GM10847 (cell line): Measurements from ENCODE around the gene N4BP3.

Experiments used
- POLR2A ChIP-seq: IDR thresholded peaks from 2 replicates; pipeline ENCODE4 v1.6.1; 2011; ENCODE audit not compliant: insufficient read length; ENCODE audit errors: extremely low read depth

The N4BP3 gene

DNA sequence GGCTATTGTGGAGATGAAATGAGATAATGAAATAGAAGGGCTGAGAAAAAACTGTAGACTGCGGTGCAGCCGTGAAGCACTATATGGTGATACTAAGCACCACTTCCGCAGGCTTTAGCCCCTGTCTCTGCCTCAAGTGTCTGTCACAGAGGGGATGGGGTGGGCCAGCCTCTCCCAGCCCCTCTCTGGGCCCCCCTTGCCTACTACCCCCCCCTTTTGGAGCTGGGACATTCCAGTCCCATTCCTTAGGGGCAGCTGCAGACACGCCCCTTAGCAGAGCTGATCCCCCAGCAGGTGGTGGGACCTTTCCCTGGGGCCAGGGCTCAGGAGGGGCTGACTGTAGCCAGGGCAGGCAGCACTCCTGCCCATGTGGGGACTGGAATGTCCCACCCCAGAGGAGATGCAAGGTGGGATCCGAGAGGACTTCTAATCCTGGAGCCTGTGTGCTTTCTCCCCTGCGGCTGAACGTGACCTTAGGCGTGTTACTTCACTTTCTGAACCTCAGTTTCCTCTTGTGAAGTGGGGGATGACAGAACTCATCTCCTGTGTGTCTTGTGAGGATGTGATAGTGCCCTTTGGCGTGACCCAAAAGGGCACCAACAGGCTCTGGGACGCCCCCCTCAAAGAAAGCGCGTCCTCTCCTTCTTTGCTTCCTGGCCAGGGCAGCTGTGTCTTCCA lies 1.9 kb downstream of the N4BP3 start:
- TF ChIP-seq POLR2A: no peak

DNA sequence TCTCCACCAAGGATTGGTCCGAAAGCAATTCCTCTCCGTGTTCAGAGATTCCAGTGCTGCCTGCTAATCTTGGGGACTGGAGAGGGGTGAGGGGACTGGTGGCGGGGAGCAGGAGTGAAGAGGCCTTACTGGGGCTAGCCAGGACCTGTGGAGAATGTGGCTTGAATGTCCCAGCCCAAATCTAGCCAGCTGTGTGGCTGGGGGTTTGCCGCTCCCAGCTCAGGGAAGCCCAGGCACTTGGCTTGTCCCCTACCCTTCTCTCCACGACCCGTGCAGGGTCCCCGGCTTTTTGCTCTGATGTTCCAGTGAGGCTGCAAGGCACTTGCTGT lies 2.4 kb downstream of the N4BP3 start:
- no peak for TF ChIP-seq POLR2A

DNA sequence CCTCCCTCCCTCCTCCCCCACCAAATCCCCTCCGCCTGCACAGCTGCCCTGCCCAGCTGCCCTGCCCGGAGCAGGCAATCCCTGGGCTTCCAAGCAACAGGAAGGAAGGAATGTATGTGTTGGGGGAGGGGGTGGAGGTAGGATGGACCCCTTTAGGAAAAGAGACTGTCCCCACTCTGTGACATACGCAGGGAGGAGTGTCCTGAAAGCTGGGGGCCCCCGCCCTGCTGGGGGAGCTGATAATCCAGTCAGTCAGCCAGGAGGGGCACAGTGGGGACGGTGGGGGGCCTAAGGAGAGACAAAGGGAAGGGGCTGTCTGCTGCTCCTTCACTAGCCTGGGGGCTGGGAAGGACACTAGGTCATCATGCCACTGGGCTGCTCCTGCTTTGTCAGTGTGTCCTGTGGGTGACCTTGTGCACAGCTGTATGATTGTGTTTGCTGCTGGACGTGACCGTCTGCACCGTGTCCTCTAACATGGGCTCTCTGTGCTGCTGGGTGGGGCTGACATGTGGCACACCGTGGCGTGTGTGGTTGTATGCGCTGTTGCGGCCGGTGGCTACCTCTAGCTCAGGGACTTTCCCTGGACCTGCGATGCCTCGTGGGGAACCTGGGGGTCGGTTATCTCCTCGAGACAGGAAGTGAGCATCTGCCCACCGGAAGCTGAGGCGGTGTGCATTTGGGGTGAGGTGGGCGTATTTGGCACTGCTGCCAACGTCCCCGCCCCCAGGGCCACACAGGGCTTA lies 3.0 kb downstream of the N4BP3 start:
- no peak for TF ChIP-seq POLR2A

DNA sequence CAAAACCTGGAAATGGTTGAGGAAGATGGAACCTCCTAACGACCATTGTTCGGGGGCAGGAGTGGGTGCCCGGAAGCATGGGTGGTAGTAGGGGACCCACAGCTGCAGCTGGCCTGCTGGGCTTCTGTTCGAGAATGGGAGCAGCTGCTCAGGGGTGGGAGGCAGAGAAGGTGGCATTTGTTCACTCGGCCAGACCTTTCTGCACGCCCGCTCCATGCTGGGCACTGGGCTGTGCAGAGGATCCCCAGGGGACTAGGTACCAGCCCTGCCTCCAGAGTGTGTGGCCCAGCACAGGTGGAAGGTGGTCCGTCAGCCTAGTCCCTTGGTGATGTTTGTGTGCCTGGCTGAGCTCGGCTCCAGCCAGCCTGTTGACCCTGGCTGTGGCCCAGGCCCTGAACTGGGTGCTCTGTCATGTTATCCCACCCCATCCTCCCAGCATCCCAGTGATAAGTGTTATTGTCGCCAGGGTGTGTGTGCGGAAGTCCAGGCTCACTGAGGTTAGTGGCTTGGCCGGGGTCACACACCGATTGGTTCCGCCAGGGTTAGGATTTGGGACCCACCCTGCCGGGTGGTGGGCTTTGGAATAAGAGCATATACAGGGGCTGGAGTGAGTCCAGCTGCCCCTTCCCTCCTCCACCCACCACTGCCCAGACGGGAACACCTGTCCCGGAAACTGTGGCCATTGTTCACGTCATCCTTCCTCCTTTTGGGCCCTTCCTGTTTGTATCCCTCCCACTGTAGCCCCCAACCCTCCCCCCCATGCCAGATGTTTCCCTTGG lies 4.8 kb downstream of the N4BP3 start:
- no peak for TF ChIP-seq POLR2A

DNA sequence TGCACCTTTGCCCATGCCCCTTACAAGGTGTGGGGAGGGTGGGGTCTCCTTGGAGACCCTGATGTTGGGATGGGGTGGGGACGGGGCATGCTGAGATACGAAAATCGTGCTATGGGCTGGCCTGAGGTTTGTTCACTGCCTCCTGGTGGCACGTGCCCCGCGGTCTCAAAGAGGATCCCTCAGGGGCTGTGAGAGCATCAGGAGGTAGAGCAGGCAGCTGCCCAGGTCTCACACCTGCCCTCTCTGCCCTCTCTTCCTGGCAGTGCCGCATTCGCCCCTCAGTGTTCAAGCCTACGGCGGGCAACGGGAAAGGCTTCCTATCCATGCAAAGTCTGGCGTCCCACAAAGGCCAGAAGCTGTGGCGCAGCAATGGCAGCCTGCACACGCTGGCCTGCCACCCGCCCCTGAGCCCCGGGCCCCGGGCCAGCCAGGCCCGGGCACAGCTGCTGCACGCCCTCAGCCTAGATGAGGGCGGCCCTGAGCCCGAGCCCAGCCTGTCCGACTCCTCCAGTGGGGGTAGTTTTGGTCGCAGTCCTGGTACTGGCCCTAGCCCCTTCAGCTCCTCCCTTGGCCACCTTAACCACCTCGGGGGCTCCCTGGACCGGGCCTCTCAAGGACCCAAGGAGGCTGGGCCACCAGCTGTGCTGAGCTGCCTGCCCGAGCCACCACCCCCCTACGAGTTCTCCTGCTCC lies 6.7 kb downstream of the N4BP3 start:
- no peak for TF ChIP-seq POLR2A

DNA sequence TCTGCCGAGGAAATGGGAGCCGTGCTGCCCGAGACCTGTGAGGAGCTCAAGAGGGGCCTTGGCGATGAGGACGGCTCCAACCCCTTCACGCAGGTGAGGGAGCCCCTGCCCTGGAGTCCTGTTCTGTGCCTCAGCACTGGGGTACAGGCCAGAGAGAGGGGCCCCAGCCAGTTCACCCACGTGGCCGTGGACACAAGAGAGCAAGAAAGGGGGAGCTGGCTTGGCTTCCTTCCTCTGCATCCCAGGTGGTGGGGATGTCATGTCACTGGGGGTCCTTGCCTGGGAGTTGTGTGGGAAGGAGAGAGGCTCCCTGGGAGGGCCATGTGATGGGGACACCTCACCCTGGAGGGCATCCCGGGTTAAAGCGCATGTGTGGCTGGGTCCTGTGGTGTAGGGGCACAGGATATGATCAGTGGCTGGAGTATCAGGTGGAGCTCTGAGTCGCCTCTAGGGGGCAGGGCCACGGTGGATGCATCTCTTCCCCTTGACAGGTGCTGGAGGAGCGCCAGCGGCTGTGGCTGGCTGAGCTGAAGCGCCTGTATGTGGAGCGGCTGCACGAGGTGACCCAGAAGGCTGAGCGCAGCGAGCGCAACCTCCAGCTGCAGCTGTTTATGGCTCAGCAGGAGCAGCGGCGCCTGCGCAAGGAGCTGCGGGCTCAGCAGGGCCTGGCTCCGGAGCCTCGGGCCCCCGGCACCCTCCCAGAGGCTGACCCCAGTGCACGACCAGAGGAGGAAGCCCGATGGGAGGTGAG lies 7.5 kb downstream of the N4BP3 start:
- TF ChIP-seq POLR2A: no peak

DNA sequence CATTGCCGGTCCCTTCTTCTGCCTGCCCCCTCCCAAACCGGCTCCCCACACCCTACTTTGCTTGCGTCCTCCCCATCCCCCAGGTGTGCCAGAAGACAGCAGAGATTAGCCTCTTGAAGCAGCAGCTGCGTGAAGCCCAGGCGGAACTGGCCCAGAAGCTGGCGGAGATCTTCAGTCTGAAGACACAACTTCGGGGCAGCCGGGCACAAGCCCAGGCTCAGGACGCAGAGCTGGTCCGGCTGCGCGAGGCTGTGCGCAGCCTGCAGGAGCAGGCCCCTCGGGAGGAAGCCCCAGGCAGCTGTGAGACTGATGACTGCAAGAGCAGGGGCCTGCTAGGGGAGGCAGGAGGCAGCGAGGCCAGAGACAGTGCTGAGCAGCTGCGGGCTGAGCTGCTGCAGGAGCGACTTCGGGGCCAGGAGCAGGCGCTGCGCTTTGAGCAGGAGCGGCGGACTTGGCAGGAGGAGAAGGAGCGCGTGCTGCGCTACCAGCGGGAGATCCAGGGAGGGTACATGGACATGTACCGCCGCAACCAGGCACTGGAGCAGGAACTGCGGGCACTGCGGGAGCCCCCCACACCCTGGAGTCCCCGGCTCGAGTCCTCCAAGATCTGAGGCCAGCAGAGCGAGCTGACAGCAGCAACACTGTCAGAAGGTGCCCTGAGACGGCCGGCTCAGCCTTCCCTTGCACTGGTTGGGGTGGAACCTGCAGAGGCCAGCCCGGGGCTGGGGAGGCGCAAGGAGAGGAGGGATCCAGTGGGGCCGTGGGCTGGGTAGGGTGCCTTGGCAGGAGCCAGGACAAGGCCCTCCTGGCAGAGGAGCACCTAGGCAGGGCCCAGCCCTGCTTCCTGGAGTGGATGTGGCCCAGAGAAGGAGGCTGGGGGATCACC lies 8.3 kb downstream of the N4BP3 start:
- no peak for TF ChIP-seq POLR2A

DNA sequence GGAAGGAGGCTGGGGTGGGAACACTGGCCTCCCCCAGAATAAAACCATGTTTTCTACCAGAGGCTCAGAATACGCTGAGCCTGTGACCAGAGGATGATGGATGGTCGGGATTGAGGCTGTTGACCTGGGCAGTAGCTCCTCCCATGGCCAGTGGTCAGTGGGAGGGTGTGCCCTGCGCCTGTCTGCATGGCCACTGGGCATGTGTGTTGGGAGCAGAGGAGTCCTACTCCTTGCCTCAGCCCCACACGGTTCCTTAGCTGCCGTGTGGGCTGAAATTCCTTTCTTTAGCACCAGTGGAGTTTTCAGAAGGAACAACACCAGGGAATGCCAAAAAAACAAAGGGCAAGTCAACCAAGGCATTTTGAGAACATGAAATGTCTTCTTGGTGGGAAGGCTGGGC lies 9.0 kb downstream of the N4BP3 start:
- no peak for TF ChIP-seq POLR2A

DNA sequence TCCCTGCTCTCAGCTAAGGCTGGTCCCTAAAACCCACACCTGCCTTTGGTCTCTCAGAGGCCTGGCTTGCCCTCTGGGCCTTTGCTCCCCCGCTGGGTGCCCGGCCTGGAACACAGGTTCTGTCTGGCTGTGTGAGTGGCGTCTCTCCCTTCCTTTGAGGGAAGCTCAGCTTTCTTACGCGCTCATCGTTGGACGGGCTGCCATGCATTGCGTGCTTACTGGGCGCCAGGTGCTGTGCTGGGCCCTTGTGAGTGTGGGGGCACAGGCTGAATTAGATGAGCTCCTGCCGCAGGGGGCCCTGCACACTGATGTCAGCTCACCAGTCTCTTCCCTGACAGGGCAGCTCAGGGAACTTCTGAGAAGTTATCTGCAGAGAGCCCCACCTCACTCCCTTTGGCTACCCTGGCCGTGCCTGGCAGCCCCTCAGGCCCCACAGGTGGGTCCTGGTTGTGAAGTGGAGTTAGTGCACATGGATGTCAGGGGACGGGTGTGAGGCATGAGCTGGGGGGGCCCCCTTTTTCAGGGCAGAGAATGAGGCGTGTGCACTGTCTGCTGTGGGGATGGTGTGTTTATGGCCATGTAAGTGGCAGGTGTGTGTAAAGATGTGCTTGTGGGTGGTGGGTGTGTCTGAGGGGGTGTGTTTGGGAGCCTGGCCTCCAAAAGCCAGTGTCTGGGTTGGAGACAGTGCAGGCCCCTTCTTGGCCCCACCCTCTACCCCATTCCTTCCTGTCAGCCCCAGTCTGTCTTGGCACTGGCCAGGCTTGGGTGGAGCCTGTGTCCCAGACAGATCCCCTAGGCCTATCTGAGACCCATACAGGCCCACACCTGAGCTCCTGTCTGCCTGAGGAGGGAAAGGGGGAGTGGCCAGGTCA lies 10.0 kb downstream of the N4BP3 start:
- no peak for TF ChIP-seq POLR2A

DNA sequence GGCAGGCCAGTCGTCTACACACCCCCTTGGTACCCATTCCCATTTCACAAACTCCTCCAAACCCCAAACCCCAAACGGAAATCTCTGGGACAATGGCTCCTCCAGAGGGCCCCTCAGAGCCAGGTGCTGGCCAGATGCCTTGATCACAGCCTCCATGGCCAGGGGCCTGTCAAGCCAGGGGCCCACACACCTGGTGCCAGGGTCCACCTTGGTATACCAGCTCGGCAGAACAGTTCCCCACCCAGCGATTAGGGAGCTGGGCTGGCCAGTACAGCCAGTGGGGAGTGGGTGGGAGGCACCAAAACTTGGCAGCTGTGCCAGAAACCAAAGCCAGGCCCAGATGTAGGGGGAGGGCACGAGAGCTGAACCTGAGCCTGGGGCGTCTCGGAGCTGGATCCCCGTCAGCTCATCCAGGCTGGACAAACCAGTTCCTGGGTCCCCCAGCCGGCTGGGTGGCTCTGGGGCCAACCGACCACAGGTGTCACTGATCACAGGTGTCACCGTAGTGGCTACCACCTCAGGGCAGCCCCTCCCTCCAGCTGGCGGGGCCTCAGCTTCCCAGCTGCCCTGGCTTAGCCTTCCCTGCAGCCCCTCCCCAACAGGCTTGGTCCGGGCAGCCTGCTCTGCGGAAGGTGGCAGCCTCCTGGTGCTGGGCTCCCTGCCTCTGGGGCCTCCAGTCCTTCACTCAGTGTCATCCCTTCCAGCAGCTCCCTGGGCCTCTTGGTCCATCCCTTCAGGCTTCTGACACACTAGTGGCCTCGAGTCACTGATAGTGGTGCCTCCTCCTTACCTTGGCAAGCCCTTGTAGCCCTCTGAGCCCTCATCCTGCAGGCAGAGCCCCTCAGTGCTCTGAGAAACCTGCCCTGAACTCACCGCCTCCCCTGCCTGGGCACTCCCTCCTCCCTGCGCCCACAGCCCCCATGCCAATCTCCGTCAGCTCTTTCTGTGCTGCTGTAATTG lies 10.9 kb downstream of the N4BP3 start:
- no peak for TF ChIP-seq POLR2A

DNA sequence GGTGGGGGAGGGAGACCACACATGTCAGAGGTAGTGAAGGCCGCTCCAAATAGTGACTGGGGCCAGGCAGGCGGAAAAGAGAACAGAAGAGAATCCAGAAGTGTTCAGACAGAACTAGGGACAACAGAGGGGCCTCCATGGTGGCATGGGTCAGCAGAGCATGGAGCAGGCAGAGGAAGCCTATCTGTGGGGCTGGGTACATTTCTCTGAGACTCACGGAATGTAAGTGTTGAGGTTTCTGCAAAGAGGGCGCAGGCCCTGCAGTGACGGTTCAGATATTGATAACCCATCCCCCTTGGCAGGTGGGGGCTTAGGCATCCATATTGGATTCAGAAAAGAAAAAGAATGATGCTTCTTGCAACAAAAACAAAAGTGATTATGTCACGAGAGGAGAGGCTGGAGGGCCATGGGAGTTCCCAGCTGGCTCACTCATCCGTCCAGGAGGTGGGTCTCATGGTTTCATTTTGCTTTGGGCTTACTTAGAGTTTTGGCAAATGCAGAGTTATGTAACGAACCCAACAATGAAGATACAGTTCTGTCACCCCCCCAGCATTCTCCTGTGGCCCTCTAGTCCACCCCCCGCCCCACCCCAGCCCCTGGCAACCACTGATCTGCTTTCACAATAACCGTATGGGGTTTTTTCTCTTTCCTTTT lies 12.0 kb downstream of the N4BP3 start:
- no peak for TF ChIP-seq POLR2A
